Choroid plexus epithelial cell (primary cell): ENCODE results near the gene OPCML.

ENCODE experiments used
- DNase-seq: peaks from one replicate; pipeline ENCODE4 v3.0.0-alpha.2; 2010; ENCODE audit warnings: low read depth
- H3K4me3 ChIP-seq: 2 replicates; pipeline ENCODE4 v1.5.1; 2011; ENCODE audit warnings: low read depth, mild to moderate bottlenecking, control low read depth, low read length, moderate library complexity
- CTCF ChIP-seq: conservative IDR thresholded peaks from 2 replicates; pipeline ENCODE4 v1.5.1; 2011; ENCODE audit warnings: low read depth, mild to moderate bottlenecking, control low read depth, inconsistent platforms, low read length, moderate library complexity

OPCML gene

GRCh38 chr11:133570376-133570775 lies 38.1 kb upstream of the OPCML start:
- no peak for DNase-seq
- no peak overlapping the region for H3K4me3 ChIP-seq
- no peak for TF ChIP-seq CTCF

- no peak overlapping the region for H3K4me3 ChIP-seq
- DNase-seq = no peak
- TF ChIP-seq CTCF = no peak
These were observed 31.3 kb upstream of the OPCML start for GRCh38 chr11:133563505-133564025.

DNA sequence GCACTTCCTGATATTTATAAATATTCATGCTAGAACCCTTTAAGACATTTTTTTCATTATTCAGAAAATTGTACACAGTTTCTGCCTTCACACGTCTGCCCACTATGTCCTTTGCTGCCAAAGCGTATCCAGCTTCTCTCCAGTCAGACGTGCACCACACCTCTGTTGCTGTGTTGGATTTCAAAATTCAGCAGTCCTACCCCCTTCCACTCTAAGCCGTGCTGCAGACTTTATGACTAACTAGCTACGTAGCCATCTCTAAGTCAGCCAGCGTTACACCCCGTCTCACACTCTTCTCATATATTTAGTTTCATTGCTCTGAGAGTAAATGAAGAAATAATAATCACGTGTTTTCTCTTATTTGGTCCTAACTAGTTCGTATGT lies 28.2 kb upstream of the OPCML start:
- DNase-seq = no peak
- TF ChIP-seq CTCF = no peak
- no peak overlapping the region for H3K4me3 ChIP-seq

GRCh38 chr11:133559833-133560471 lies 27.7 kb upstream of the OPCML start:
- no peak for TF ChIP-seq CTCF
- no peak overlapping the region for H3K4me3 ChIP-seq
- DNase-seq = no peak

DNA sequence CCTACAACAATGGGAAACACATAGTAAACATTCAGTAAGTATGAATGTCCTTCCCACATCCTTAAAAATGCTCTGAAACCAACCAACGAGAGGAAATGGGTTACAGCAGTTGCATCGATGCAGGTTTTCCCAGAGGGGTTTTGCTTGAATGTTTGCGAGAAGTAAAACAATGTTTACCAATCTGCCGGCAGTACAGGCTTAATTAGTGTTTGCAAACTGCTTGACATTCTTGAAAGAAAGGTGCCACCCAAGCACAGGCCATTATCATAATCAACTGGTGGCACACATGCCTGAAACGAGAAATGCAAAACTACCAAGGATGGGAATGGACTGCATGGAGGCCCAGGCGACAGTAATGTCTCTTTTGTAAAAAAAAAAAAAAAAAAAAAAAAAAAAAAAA lies 27.1 kb upstream of the OPCML start:
- no peak overlapping the region for H3K4me3 ChIP-seq
- DNase-seq = no peak
- no peak for TF ChIP-seq CTCF

DNA sequence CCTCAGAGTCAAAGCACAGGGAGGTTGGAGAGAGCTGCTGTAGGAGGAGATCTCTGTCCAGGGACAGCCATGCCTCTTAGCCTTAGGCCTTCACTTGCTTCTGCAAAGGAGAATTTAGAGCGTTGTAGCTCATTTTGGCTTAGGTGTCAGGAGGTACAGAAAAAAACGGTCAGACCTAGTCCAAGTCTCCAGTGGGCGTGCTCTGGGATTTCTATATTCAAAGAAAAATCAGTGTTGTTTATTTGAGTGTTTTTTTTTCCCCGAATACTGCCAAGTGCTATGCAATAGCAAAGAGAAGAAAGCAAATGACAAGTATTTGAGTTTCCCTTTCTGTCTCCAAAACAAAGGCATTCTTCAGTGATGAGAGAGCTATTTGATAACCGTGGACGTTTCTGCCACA lies 22.7 kb upstream of the OPCML start:
- H3K4me3 ChIP-seq = no peak overlapping the region
- TF ChIP-seq CTCF = no peak
- DNase-seq = no peak
